ENCODE data around the gene LINGO4. TPM values are rescaled to one million over a fixed set of nuclear protein-coding genes. Genes with fewer than 3 reads are reported as not detected.

LINGO4 gene
- total RNA-seq, 4 donors from 2014 or later, result 0.19 TPM; not detected in 3

GRCh38 chr1:151801846-151802245 lies 3.4 kb downstream of the LINGO4 start:
- TF ChIP-seq CTCF (IDR thresholded peaks at IDR 0.05), result no peak
- no peak for DNase-seq (ENCODE audit: low spot score)
- ATAC-seq (ENCODE audit: low FRiP score), result no peak

- ATAC-seq (ENCODE audit: low FRiP score) (no peak), DNase-seq (ENCODE audit: low spot score) (no peak)
- no peak for TF ChIP-seq CTCF (IDR thresholded peaks at IDR 0.05)
Observed at GRCh38 chr1:151801310-151801820, 3.9 kb downstream of the LINGO4 start.

- no peak for DNase-seq (ENCODE audit: low spot score)
- ATAC-seq (ENCODE audit: low FRiP score), result no peak
- TF ChIP-seq CTCF (IDR thresholded peaks at IDR 0.05), result no peak
Observed at GRCh38 chr1:151800830-151801229, 4.4 kb downstream of the LINGO4 start.

- no peak for DNase-seq (ENCODE audit: low spot score)
- TF ChIP-seq CTCF (IDR thresholded peaks at IDR 0.05), result no peak
- ATAC-seq (ENCODE audit: low FRiP score), result no peak
Observed at GRCh38 chr1:151799179-151800022, 5.8 kb downstream of the LINGO4 start.

GRCh38 chr1:151798571-151798970 lies 6.6 kb downstream of the LINGO4 start:
- no peak for TF ChIP-seq CTCF (IDR thresholded peaks at IDR 0.05)
- DNase-seq (ENCODE audit: low spot score) (no peak), ATAC-seq (ENCODE audit: low FRiP score) (no peak)

- ATAC-seq (ENCODE audit: low FRiP score) (no peak), DNase-seq (ENCODE audit: low spot score) (no peak)
- no peak for TF ChIP-seq CTCF (IDR thresholded peaks at IDR 0.05)
Observed at GRCh38 chr1:151790940-151791651, 14.1 kb downstream of the LINGO4 start.
